PC-3 (cell line): ENCODE results near the gene TBC1D21.

ENCODE experiments used
- CTCF ChIP-seq: fragments of 300-600 bp; sonication (generic); conservative IDR thresholded peaks from 2 replicates; pipeline ENCODE4 v1.5.1; 2017; ENCODE audit warnings: antibody characterized with exemption, low read depth, mild to moderate bottlenecking, low read length
- EZH2 ChIP-seq: fragments of 300-600 bp; sonication (generic); IDR thresholded peaks from one replicate; pipeline ENCODE4 v1.6.1; 2017; ENCODE audit warnings: antibody characterized with exemption, mild to moderate bottlenecking, low read length; ENCODE audit not compliant: unreplicated experiment
- EZH2phosphoT487 ChIP-seq: fragments of 300-600 bp; sonication (generic); IDR thresholded peaks from 2 replicates; pipeline ENCODE4 v1.6.1; 2018; ENCODE audit warnings: mild to moderate bottlenecking, antibody characterized with exemption, low read length, borderline replicate concordance

GRCh38 chr15:73865904-73866303 is 7.5 kb upstream of the TBC1D21 start:
- no peak for TF ChIP-seq CTCF
- TF ChIP-seq EZH2: no peak
- TF ChIP-seq EZH2phosphoT487: no peak
